HG02943 (cell line): ENCODE data around the gene PEMT.
"Not testable (repeated sequence)": the region's sequence is repeated elsewhere in the genome, so short reads cannot be mapped to it uniquely, and the experiment has no call there.

Experiments used
- ATAC-seq: cut with Tn5 transposase; IDR thresholded peaks from one replicate; pipeline ENCODE4 v1.9.1; 2021; ENCODE audit warnings: mild to moderate bottlenecking, low read depth, moderate library complexity; ENCODE audit not compliant: unreplicated experiment

PEMT gene

DNA sequence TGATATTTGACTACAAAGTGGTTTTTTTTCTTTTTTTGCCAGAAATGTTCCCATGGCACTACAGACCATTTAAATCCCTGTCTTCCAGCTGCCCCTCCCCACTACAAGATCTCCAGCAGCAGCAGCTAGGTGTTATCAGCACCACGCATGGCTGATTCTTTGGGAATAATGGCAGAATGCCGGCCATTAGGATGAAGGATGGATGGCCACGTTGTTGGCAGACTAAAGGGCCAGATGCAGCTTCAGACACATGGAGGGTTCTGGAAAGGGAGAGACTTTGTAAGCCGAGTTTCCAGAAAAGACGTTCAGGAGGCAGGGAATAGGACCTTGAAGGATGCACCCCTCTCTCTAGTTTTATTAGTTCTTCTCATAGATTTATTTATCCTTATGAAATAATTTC, 125.0 kb downstream of the PEMT start:
- no peak for ATAC-seq

DNA sequence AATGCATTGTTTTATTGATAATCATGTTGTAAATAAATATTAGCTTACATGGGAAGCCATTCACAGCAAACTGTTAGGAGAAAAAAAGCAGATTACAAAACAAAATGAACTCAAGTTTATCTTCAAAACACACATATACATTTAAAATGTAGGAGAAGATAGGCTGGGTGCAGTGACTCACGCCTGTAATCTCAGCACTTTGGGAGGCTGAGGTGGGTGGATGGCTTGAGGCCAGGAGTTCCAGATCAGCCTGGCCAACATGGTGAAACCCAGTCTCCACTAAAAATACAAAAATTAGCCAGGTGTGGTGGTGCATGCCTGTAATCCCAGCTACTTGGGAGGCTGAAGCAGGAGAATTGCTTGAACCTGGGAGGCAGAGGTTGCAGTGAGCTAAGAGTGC, 125.6 kb downstream of the PEMT start:
- not testable (repeated sequence) for ATAC-seq

DNA sequence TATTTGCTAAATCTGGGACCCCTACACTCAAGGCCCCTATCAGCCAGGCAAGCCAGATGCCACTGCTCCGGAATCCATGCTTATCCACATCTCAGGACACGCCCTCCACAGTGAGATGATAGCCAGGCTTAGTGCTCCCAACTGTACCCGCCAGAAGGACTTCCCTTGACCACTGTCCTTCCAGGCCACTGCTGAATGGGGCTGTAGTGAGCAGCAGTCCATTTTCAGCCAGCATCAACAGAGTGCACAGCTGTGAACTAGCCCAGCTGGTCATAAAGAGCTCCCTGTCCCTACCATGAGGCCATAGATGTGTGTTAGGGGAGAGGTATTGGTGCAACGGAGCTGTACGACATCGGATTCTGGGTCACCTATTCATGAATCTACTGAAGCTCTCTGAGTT, 127.7 kb downstream of the PEMT start:
- no peak for ATAC-seq

DNA sequence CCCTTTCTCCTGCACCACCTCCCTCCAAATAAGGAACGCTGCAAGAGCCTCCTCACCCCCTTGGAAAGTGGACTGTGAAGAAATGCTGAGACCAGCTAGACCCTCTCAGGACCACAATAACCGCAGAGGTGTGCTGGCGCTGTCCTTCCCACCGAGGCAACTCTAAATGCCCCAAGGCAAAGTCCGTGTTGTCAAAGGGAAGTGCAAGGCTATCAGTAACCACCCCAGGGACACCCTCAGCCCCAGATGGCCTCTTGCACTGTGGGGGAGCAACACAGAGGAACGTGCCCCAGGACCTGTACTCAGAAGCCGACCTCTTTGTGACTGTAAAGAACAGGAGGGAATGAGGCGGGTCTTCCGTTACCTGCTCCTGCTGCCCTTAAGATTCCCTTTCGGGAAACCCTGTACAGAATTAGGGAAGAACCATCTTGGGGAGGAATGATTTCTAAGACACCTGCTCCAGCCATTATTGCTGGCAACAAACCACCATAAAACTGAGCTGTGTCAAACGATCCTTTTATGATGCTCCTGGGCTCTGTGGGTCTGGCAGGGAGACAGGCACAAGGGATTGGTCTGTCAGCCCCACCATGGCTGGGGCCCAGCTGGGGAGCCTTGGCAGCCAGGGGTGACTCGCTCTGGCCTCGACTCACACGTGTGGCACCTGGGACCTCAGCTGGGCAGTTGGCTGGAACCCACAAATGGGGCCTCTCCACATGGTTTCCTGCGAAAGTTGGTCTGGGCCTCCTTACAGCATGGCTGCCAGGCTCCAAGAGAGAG, 129.3 kb downstream of the PEMT start:
- no peak for ATAC-seq

DNA sequence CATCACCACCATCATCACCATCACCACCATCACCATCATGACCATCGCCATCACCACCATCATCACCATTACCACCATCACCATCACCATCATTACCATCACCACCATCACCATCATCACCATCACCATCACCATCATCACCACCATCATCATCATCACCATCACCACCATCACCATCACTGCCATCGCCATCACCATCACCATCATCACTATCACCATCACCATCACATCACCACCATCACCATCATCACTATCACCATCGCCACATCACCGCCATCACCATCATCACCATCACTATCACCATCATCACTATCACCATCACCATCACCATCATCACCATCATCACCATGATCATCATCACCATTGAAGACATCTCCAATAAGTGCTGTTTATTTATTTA, 131.5 kb downstream of the PEMT start:
- ATAC-seq = no peak

DNA sequence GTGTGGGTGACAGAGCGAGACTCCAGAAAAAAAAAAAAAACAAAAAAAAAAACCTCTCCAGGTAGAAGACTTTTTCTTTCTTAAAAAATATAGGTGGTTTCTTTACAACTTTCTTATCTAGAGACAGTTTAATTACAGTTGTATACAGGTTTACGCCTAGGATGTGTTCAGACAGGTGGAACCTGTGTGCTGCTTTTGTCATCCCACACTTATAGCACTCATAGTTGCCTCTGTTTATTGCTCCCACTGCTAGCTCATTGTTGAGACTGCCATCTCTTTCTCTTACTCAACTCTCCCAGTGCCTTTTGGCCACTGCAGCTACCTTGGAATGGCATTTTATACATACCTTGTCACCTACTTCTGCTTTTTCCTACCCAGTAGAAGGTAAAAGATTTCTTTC, 133.8 kb downstream of the PEMT start:
- no peak for ATAC-seq

DNA sequence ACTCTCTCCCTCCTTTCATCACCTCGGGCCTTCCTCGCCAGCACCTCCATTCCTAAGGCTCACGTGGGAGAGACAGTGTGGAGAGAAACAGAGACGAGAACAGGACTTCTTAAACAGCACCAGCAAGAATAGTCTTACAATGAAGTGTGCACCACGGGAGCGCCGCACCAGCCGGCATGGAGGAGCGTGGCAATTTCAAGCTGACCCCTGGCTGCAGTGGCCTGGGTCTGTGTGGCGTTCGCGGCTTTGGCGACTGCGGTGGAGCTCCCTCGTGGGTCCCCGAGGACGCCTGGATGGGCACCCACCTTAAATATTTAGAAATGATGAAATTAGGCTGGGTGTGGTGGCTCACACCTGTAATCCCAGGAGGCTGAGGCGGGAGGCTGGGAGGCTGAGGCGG, 135.3 kb downstream of the PEMT start:
- no peak for ATAC-seq
